Fibroblast of the aortic adventitia (primary cell): ENCODE measurements around the gene CLCN2. TPM values are rescaled to one million over a fixed set of nuclear protein-coding genes. Genes with fewer than 3 reads are reported as not detected.
A peak's percentile ranks its signal among the peaks of the same experiment; 100 is the strongest.

Source experiments
- DNase-seq: peaks from one replicate; pipeline ENCODE4 v3.0.0-alpha.2; 2010; ENCODE audit warnings: low read depth
- H3K4me3 ChIP-seq: 2 replicates; pipeline ENCODE4 v1.5.1; 2011; ENCODE audit warnings: low read depth, mild to moderate bottlenecking, control low read depth, low read length, moderate library complexity
- total RNA-seq: library from RNA; depleted of rRNA; stranded (reverse); fragments of >200 nt; gene quantifications from 2 replicates; pipeline ENCODE4 v1.2.3, GENCODE V29; 2012; ENCODE audit warnings: low replicate concordance
- TF ChIP-seq, protein P1 (sequence below): IDR thresholded peaks from 2 replicates; pipeline ENCODE4 v1.5.1; 2011; ENCODE audit warnings: mild to moderate bottlenecking, low read length, control low read depth, inconsistent platforms; ENCODE audit not compliant: insufficient read depth

The CLCN2 gene
- total RNA-seq, 1 donor = 5.9 TPM

DNA sequence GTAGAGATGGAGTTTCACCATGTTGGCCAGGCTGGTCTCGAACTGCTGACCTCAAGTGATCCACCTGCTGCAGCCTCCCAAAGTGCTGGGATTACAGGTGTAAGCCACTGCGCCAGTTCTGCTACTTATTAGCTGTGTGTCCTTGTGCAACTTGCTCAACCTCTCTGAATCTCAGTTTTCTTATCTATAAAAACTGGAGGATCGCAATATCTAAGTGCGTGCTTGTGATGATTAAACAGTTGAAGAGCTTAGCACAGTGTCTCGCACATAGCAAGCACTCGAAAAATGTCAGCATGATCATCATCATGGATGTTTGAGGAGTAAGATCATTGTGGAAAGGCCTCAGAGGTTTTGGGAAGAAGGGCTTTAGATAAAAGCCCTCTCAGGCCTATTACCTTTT is 10.8 kb downstream of the CLCN2 start:
- DNase-seq = no peak
- TF ChIP-seq, protein P1, sequence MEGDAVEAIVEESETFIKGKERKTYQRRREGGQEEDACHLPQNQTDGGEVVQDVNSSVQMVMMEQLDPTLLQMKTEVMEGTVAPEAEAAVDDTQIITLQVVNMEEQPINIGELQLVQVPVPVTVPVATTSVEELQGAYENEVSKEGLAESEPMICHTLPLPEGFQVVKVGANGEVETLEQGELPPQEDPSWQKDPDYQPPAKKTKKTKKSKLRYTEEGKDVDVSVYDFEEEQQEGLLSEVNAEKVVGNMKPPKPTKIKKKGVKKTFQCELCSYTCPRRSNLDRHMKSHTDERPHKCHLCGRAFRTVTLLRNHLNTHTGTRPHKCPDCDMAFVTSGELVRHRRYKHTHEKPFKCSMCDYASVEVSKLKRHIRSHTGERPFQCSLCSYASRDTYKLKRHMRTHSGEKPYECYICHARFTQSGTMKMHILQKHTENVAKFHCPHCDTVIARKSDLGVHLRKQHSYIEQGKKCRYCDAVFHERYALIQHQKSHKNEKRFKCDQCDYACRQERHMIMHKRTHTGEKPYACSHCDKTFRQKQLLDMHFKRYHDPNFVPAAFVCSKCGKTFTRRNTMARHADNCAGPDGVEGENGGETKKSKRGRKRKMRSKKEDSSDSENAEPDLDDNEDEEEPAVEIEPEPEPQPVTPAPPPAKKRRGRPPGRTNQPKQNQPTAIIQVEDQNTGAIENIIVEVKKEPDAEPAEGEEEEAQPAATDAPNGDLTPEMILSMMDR = no peak
- H3K4me3 ChIP-seq = no peak overlapping the region

DNA sequence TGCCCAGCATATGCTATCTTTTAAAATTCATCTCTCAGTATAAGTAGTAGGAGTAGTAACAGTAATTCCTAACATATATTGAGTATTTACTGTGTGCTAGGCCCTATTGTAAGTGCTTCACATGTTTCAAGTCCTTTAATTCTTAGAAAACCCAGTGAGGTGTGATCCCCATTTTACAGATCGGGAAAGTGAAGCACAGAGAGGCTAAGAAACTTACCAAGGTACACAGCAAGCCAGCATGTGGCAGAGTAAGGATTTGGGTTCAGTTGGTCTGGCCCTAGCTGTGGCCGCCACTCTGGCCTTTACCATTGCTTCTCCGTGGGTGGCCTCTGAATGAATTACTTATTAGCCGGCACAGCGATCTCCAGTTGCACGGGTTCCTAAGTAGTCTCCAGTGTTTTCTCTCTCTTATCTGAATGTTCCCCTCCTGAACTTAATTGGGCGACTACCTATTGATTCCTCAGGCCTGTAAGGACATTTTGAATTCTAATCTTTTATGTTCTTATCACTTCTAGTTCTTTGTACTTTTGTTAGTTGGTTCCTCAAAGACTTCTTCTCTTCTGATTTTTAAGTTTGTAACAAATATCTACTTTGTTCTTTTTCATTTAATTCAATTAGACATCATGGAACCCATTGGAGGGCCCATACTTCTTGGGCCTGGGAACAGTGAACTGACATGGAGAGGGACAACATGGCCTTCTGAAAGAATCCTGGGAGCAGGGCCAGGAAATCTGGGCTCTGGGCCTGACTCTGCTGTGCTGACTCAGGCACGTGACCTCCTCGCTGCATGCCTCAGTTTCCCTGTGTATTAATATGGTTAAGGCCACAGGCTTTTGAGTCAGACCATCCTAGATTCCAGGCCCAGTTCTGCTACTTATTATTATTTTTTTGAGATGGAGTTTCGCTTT is 11.6 kb downstream of the CLCN2 start:
- H3K4me3 ChIP-seq = no peak overlapping the region
- DNase-seq = no peak
- TF ChIP-seq, protein P1 = no peak

DNA sequence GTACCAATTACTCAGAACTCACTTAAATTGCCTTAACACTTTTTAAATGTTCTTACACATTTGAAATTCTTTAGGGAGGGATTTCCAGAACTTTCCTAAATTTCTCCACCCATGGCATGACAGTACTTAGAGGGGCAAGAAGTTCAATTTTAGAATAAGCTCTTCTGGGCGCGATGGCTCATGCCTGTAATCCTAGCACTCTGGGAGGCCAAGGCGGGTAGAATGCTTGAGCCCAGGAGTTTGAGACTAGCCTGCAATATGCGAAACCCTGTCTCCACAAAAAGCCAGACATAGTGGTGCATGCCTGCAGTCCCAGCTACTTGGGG is 13.4 kb downstream of the CLCN2 start:
- no peak for DNase-seq
- TF ChIP-seq, protein P1 = no peak
- no peak overlapping the region for H3K4me3 ChIP-seq

DNA sequence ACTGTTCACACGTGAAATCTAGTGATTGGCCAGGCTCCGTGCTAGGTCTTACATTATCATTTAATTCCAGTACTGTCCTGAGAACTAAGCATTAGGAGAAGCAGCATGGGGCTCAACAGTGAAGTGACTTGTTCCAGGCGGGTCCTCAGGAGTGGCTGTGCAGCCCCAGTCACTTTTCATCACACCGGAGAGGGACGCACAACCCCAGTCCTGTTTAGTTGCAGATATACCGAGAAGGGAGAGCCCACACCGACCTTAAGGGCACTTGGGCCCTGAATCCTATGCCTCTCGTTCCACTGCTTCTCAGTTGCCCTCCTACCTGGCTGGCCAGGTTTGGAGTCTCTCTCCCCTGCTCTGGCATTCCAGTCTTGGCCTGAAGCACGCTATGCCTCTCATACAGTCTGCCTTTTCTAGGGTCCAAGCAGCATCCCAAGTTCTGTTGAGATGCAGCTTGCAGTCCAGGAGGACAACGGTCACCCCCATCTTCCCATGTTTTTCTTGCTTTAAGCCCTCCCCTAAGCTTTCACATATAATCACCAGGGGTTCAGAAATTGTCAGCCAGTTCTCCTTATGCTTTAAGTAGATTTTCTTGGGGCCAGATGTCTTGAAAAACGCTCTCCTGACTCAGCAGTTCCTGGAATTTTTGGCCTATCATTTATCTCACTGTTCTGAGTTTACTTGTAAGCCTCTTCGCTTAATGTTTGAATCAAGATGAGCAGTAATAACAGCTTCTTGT is 13.9 kb downstream of the CLCN2 start:
- DNase-seq = peak; percentile 71
- H3K4me3 ChIP-seq = no peak overlapping the region
- TF ChIP-seq, protein P1 = no peak

DNA sequence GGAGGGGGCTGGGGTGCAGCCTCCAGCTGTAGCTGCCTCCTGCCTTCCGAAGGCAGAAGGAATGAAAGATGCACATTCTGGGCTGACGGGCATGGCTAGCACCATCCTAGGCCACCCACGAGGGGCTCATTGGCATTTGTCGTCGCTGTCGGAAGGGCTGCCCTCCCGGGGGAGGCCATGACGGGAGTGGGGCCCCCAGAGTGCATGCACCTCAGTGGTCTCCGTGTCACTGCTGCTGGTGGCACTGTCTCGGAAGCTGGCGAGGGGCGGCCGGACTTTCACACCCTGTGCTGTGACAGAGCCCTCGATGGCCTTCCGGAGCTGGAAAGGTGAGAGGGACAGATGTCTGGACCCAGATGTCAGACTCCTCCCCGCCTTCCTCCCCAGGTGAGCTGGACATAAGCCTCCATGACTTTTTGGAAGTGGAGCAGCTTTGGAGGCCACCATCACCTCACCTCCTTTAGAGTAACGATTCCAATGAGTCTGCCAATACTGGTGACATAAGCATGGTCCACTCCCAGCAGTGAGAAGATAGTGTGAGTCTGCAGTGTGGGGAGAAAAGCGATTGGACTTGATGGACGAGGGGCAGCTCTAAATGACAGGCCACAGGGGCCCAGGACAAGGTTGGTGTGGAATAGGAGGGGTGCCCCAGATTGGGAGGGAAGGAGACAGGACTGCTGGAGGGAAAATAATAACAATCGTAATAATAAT is 14.8 kb downstream of the CLCN2 start:
- TF ChIP-seq, protein P1 = no peak
- DNase-seq = no peak
- H3K4me3 ChIP-seq = no peak overlapping the region

DNA sequence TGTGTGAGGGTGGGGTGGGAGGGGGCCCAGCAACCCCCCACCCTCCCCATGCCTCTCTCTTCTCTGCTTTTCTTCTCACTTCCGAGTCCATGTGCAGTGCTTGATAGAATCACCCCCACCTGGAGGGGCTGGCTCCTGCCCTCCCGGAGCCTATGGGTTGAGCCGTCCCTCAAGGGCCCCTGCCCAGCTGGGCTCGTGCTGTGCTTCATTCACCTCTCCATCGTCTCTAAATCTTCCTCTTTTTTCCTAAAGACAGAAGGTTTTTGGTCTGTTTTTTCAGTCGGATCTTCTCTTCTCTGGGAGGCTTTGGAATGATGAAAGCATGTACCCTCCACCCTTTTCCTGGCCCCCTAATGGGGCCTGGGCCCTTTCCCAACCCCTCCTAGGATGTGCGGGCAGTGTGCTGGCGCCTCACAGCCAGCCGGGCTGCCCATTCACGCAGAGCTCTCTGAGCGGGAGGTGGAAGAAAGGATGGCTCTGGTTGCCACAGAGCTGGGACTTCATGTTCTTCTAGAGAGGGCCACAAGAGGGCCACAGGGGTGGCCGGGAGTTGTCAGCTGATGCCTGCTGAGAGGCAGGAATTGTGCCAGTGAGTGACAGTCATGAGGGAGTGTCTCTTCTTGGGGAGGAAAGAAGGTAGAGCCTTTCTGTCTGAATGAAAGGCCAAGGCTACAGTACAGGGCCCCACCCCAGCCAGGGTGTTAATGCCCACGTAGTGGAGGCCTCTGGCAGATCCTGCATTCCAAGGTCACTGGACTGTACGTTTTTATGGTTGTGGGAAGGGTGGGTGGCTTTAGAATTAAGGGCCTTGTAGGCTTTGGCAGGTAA is 15.9 kb downstream of the CLCN2 start:
- TF ChIP-seq, protein P1 = peak; percentile 46
- peak; percentile 51 for DNase-seq

More for the DNA sequence above, 15.9 kb downstream of the CLCN2 start:
- no peak overlapping the region for H3K4me3 ChIP-seq
